ENCODE data around the gene TM9SF1. TPM values are rescaled to one million over a fixed set of nuclear protein-coding genes. Genes with fewer than 3 reads are reported as not detected.

Gene TM9SF1
- total and polyA plus RNA-seq, 9 of the 15 experiments (the other 6 are each of a cell fraction or from before 2014, with no cell fraction given) = 5.3 to 20.3 (median 11.8) TPM

- TF ChIP-seq ETV6 (IDR thresholded peaks at IDR 0.05; ENCODE audit: borderline replicate concordance in 1 of 2, low read depth in 2 of 2, low read length in 1 of 2) (no peak), ETV6 (CRISPR knock-in tag; IDR thresholded peaks at IDR 0.05; ENCODE audit: borderline replicate concordance) (no peak), ZNF699 (CRISPR knock-in tag; IDR thresholded peaks at IDR 0.05; ENCODE audit: insufficient replicate concordance) (no peak), SMARCA5 (IDR thresholded peaks at IDR 0.05) (no peak), ATF3 (IDR thresholded peaks at IDR 0.05) (no peak), ATF3 (CRISPR knock-in tag; conservative IDR thresholded peaks at IDR 0.05) (no peak), BCOR (IDR thresholded peaks at IDR 0.05) (no peak), EHMT2 (IDR thresholded peaks at IDR 0.05) (no peak), POLR2B (IDR thresholded peaks at IDR 0.05; ENCODE audit: low read depth, partially characterized antibody) (peak; percentile 33), L3MBTL2 (IDR thresholded peaks at IDR 0.05) (no peak), PTBP1 (IDR thresholded peaks at IDR 0.05; ENCODE audit: low read depth, low read length) (no peak), GTF2A2 (tag; IDR thresholded peaks at IDR 0.05) (no peak), RERE (CRISPR knock-in tag; IDR thresholded peaks at IDR 0.05; ENCODE audit: borderline replicate concordance) (no peak), E2F4 (CRISPR knock-in tag; IDR thresholded peaks at IDR 0.05; ENCODE audit: low read depth) (no peak), CREBBP (IDR thresholded peaks at IDR 0.05; ENCODE audit: low read depth, low read length) (no peak), RB1 (IDR thresholded peaks at IDR 0.05; ENCODE audit: low read depth) (no peak), SRSF1 (IDR thresholded peaks at IDR 0.05; ENCODE audit: low read depth, low read length) (no peak)
- TF ChIP-seq, protein P1, sequence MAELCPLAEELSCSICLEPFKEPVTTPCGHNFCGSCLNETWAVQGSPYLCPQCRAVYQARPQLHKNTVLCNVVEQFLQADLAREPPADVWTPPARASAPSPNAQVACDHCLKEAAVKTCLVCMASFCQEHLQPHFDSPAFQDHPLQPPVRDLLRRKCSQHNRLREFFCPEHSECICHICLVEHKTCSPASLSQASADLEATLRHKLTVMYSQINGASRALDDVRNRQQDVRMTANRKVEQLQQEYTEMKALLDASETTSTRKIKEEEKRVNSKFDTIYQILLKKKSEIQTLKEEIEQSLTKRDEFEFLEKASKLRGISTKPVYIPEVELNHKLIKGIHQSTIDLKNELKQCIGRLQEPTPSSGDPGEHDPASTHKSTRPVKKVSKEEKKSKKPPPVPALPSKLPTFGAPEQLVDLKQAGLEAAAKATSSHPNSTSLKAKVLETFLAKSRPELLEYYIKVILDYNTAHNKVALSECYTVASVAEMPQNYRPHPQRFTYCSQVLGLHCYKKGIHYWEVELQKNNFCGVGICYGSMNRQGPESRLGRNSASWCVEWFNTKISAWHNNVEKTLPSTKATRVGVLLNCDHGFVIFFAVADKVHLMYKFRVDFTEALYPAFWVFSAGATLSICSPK (IDR thresholded peaks at IDR 0.05; ENCODE audit: borderline replicate concordance) = no peak
Observed at GRCh38 chr14:24232121-24232644, 36.9 kb upstream of the TM9SF1 start, which contains the start of gene NEDD8 (continued).
